GM18858 (cell line): ENCODE data around the gene SNX20.

Source experiments
- ATAC-seq: cut with Tn5 transposase; IDR thresholded peaks from one replicate; pipeline ENCODE4 v1.9.1; 2021; ENCODE audit not compliant: unreplicated experiment

The SNX20 gene

GRCh38 chr16:50637716-50638602 is 43.2 kb downstream of the SNX20 start:
- no peak for ATAC-seq

GRCh38 chr16:50636753-50637374 is 44.2 kb downstream of the SNX20 start:
- no peak for ATAC-seq

- ATAC-seq: no peak
Observed at GRCh38 chr16:50635505-50636392, 45.4 kb downstream of the SNX20 start.

GRCh38 chr16:50634947-50635346 is 46.2 kb downstream of the SNX20 start:
- ATAC-seq: no peak

- no peak for ATAC-seq
Observed at GRCh38 chr16:50634090-50634489, 47.0 kb downstream of the SNX20 start.

GRCh38 chr16:50632927-50633800 is 47.9 kb downstream of the SNX20 start:
- ATAC-seq: no peak

- no peak for ATAC-seq
Observed at GRCh38 chr16:50631985-50632576, 49.0 kb downstream of the SNX20 start.

- no peak for ATAC-seq
Observed at GRCh38 chr16:50631249-50631984, 49.7 kb downstream of the SNX20 start.

- no peak for ATAC-seq
Observed at GRCh38 chr16:50630394-50631020, 50.6 kb downstream of the SNX20 start.

GRCh38 chr16:50629334-50629733 is 51.8 kb downstream of the SNX20 start:
- ATAC-seq: no peak

- no peak for ATAC-seq
Observed at GRCh38 chr16:50628156-50628802, 52.8 kb downstream of the SNX20 start.

- ATAC-seq: no peak
Observed at GRCh38 chr16:50627419-50627818, 53.7 kb downstream of the SNX20 start.

- ATAC-seq: no peak
Observed at GRCh38 chr16:50626868-50627267, 54.2 kb downstream of the SNX20 start.

GRCh38 chr16:50625374-50625773 is 55.7 kb downstream of the SNX20 start:
- no peak for ATAC-seq

GRCh38 chr16:50624449-50624970 is 56.6 kb downstream of the SNX20 start:
- ATAC-seq: no peak

GRCh38 chr16:50622643-50623369 is 58.3 kb downstream of the SNX20 start:
- no peak for ATAC-seq

- no peak for ATAC-seq
Observed at GRCh38 chr16:50622029-50622428, 59.1 kb downstream of the SNX20 start.
